IMR-90 (cell line): ENCODE data around the gene MTF2.

Experiments used
- CTCF ChIP-seq: conservative IDR thresholded peaks from 2 replicates; pipeline ENCODE4 v1.5.1; 2012; ENCODE audit warnings: mild to moderate bottlenecking, low read depth, low read length, improper control_type of control experiment
- MAZ ChIP-seq: IDR thresholded peaks from 2 replicates; pipeline ENCODE4 v1.6.1; 2012; ENCODE audit warnings: low read depth, mild to moderate bottlenecking, low read length, improper control_type of control experiment, moderate library complexity, borderline replicate concordance
- POLR2A ChIP-seq: IDR thresholded peaks from 2 replicates; pipeline ENCODE4 v1.6.1; 2012; ENCODE audit warnings: mild to moderate bottlenecking, low read depth, low read length

- TF ChIP-seq POLR2A = no peak
- TF ChIP-seq CTCF = no peak
- no peak for TF ChIP-seq MAZ
Measured at GRCh38 chr1:93172778-93173177, 93.7 kb downstream of the MTF2 start.
